ENCODE measurements around the gene NOVA2. TPM values are rescaled to one million over a fixed set of nuclear protein-coding genes. Genes with fewer than 3 reads are reported as not detected.

Gene NOVA2
- 10 to 100 TPM in 4 of 6 donors, 1 to 10 TPM in 2; 4.7 to 19.0 (median 13.9) TPM for total RNA-seq

GRCh38 chr19:45973553-45974338, at the start of gene NOVA2:
Gene NOVA2, minus strand, starts transcription at chr19:45973865. Its CDS starts 514 bp downstream, at chr19:45973351.
- WGBS, 2 donors: 11 to 15% methylated on average over 9 to 20 of the region's 58 CpGs
- Histone ChIP-seq H3K27me3 (peaks cover 2 to 26% (median 19%) of the 10 kb centered on the region in 4 donors), H3K9me3 (no peaks in the 10 kb centered on the region), H3K27ac (peak within 1 kb of the TSS; percentile 84 to 90 (median 86)), H3K4me3 (peak within 1 kb of the TSS; percentile 35 to 64 (median 51)), H3K4me1 (peaks cover 4 to 22% (median 13%) of the 10 kb centered on the region in 4 donors), H3K36me3 (peaks cover 0 to 1% (median 0%) of the 10 kb centered on the region in 4 donors)
- peak in 1 of 2 donors; percentile 96 for ATAC-seq (ENCODE audit: low FRiP score in 2 of 2)
- TF ChIP-seq EP300 (IDR thresholded peaks at IDR 0.05) (no peak), POLR2AphosphoS5 (IDR thresholded peaks at IDR 0.05) (peak in 1 of 2 donors; percentile 58), CTCF (IDR thresholded peaks at IDR 0.05) (no peak), POLR2A (IDR thresholded peaks at IDR 0.05) (peak in 2 of 4 donors; percentile 25 to 39)
- peak; percentile 54 to 92 for DNase-seq

GRCh38 chr19:46023311-46023779, 49.7 kb upstream of the NOVA2 start:
- no peaks in the 10 kb centered on the region for H3K36me3 ChIP-seq
- H3K27ac ChIP-seq: peak overlapping the region in 3 of 4 donors; percentile 55 to 79 (median 59)
- ATAC-seq (ENCODE audit: low FRiP score in 2 of 2): no peak
- peak overlapping the region in 2 of 4 donors; percentile 11 to 13 for H3K4me3 ChIP-seq
- TF ChIP-seq POLR2AphosphoS5 (IDR thresholded peaks at IDR 0.05) (no peak), EP300 (IDR thresholded peaks at IDR 0.05) (no peak), CTCF (IDR thresholded peaks at IDR 0.05) (no peak), POLR2A (IDR thresholded peaks at IDR 0.05) (no peak)
- no peaks in the 10 kb centered on the region for H3K4me1 ChIP-seq
- no peaks in the 10 kb centered on the region for H3K9me3 ChIP-seq
- peak in 1 of 2 donors; percentile 44 for DNase-seq
- peaks cover 0 to 10% (median 5%) of the 10 kb centered on the region in 4 donors for H3K27me3 ChIP-seq
- 55 to 61% methylated on average over 11 of the region's 11 CpGs for WGBS, 2 donors

- WGBS, 2 donors: 20 to 27% methylated on average over 1 to 44 of the region's 47 CpGs
- peak within 1 kb of the TSS in 3 of 4 donors; percentile 55 to 79 (median 59) for H3K27ac ChIP-seq
- H3K27me3 ChIP-seq: peaks cover 0 to 10% (median 5%) of the 10 kb centered on the region in 4 donors
- TF ChIP-seq POLR2A (IDR thresholded peaks at IDR 0.05) (no peak), EP300 (IDR thresholded peaks at IDR 0.05) (no peak)
- H3K36me3 ChIP-seq: no peaks in the 10 kb centered on the region
- ATAC-seq (ENCODE audit: low FRiP score in 2 of 2) (no peak), DNase-seq (peak in 1 of 2 donors; percentile 69)
- H3K4me1 ChIP-seq: no peaks in the 10 kb centered on the region
- no peaks in the 10 kb centered on the region for H3K9me3 ChIP-seq
- H3K4me3 ChIP-seq: peak within 1 kb of the TSS in 2 of 4 donors; percentile 13 to 21
These were observed 49.0 kb upstream of the NOVA2 start, which contains the start of gene PGLYRP1 for GRCh38 chr19:46022431-46023310. Gene PGLYRP1, minus strand, starts transcription at chr19:46023053. Its CDS starts 32 bp downstream, at chr19:46023021.

- Histone ChIP-seq H3K36me3 (no peaks in the 10 kb centered on the region), H3K27me3 (peaks cover 0 to 10% (median 5%) of the 10 kb centered on the region in 4 donors), H3K4me1 (peaks cover 0 to 2% (median under 1%) of the 10 kb centered on the region in 4 donors), H3K4me3 (peak overlapping the region in 2 of 4 donors; percentile 13 to 21), H3K27ac (peak overlapping the region in 3 of 4 donors; percentile 5 to 79 (median 59)), H3K9me3 (no peaks in the 10 kb centered on the region)
- 42 to 51% methylated on average over 4 to 12 of the region's 12 CpGs for WGBS, 2 donors
- TF ChIP-seq EP300 (IDR thresholded peaks at IDR 0.05) (no peak), POLR2A (IDR thresholded peaks at IDR 0.05) (no peak), CTCF (IDR thresholded peaks at IDR 0.05) (no peak), POLR2AphosphoS5 (IDR thresholded peaks at IDR 0.05) (no peak)
- peak in 1 of 2 donors; percentile 14 for ATAC-seq (ENCODE audit: low FRiP score in 2 of 2)
- DNase-seq: no peak
These were observed 48.4 kb upstream of the NOVA2 start for GRCh38 chr19:46022061-46022430.
